Type B pancreatic cell (in vitro differentiated cells): ENCODE measurements around the gene SPRED2. TPM values are rescaled to one million over a fixed set of nuclear protein-coding genes. Genes with fewer than 3 reads are reported as not detected.

ENCODE experiments used
- DNase-seq: peaks from one replicate; pipeline ENCODE4 v3.0.0; 2021; ENCODE audit warnings: mixed read lengths; ENCODE audit not compliant: unreplicated experiment; ENCODE audit errors: extremely low spot score
- H3K27ac Mint-ChIP-seq: 2 replicates; pipeline ENCODE4 v1.8.0; 2021; ENCODE audit warnings: mild to moderate bottlenecking, mixed read lengths
- H3K27me3 Mint-ChIP-seq: 2 replicates; pipeline ENCODE4 v1.8.0; 2021; ENCODE audit warnings: mixed read lengths
- H3K36me3 Mint-ChIP-seq: 2 replicates; pipeline ENCODE4 v1.8.0; 2021; ENCODE audit warnings: mixed read lengths
- H3K4me1 Mint-ChIP-seq: one replicate; pipeline ENCODE4 v1.8.0; 2021; ENCODE audit warnings: mixed read lengths; ENCODE audit not compliant: unreplicated experiment
- H3K4me3 Mint-ChIP-seq: 2 replicates; pipeline ENCODE4 v1.8.0; 2021; ENCODE audit warnings: mild to moderate bottlenecking, mixed read lengths
- H3K9me3 Mint-ChIP-seq: 2 replicates; pipeline ENCODE4 v1.8.0; 2021; ENCODE audit warnings: mixed read lengths
- long read RNA-seq: library from polyadenylated mRNA; unstranded; transcript quantifications from one replicate; pipeline ENCODE4 v2.0.0, GENCODE V29; 2020
- total RNA-seq: library from RNA; stranded (reverse); gene quantifications from 2 replicates; pipeline ENCODE4 v1.2.1, GENCODE V29; 2021; ENCODE audit warnings: low replicate concordance
- TF ChIP-seq, protein P1 (sequence below): fragments of 200-600 bp; sonication (generic); conservative IDR thresholded peaks from 2 replicates; pipeline ENCODE4 v1.5.0; 2021; ENCODE audit warnings: antibody characterized with exemption, mild to moderate bottlenecking

Gene SPRED2, protein sequence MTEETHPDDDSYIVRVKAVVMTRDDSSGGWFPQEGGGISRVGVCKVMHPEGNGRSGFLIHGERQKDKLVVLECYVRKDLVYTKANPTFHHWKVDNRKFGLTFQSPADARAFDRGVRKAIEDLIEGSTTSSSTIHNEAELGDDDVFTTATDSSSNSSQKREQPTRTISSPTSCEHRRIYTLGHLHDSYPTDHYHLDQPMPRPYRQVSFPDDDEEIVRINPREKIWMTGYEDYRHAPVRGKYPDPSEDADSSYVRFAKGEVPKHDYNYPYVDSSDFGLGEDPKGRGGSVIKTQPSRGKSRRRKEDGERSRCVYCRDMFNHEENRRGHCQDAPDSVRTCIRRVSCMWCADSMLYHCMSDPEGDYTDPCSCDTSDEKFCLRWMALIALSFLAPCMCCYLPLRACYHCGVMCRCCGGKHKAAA
- total RNA-seq, result 38.9 and 43.0 TPM in 2 replicates
- long read RNA-seq, partial matches to known transcripts, result 2 of 16 reads
- long read RNA-seq, other reads (novel, unspliced or antisense), result 14 of 16 reads

DNA sequence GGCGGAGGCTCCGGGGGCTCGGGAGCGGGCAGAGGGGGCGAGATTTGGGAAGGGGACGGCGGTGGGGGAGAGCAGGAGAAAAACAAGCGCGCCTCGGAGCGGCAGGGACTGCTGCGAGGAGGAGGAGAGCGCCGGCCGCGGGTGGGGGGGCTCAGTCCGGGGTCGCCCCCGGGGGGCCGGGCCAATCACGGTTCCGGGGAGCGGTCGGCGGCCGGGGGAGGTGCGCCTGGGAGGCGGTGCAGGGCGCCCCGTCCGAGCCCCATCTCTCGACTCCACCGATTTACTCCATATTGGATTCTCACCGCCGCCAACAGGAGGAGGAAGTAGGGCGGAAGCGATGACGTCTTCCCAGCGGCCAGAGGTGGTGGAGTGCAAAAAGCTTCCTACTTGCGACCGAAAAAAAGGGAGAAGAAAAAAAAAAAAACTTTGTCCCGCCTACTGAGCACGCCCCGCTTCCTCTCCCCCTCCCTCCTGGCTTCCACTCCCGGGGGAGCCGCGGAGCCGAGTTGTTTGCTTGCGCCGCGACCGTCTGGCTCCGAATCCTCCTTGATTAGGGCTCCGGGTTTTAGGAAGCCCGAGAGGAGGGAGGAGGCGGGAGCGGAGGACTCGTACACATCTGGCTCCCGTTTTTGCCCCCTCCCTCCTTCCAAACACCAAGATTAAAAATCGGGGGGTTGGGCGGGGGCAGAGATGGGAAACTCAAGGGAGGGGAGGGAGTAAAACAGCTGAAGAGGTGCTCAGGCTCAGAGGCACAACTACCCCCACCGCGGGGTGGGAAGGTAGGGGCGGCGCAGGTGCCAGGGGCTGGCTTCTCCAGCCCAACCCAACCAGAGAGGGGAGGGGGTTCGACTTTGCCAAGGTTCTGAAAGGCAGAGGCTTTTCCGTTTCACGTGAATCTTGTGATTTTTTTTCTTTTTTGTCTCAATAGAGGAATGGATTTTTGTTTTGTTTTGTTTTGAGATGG is at the start of gene SPRED2:
TSS of gene SPRED2 (minus strand) at position 373 of the 964 bp plus-strand sequence. CDS start 612 bp downstream, outside the sequence.
- no peaks in the 10 kb centered on the region for H3K9me3 Mint-ChIP-seq
- DNase-seq, result peak; percentile 92
- peak within 1 kb of the TSS; percentile 94 for H3K27ac Mint-ChIP-seq
- no peaks in the 10 kb centered on the region for H3K36me3 Mint-ChIP-seq
- H3K4me1 Mint-ChIP-seq, result peaks cover 26% of the 10 kb centered on the region
- H3K27me3 Mint-ChIP-seq, result no peaks in the 10 kb centered on the region
- H3K4me3 Mint-ChIP-seq, result peak within 1 kb of the TSS; percentile 95
- TF ChIP-seq, protein P1, sequence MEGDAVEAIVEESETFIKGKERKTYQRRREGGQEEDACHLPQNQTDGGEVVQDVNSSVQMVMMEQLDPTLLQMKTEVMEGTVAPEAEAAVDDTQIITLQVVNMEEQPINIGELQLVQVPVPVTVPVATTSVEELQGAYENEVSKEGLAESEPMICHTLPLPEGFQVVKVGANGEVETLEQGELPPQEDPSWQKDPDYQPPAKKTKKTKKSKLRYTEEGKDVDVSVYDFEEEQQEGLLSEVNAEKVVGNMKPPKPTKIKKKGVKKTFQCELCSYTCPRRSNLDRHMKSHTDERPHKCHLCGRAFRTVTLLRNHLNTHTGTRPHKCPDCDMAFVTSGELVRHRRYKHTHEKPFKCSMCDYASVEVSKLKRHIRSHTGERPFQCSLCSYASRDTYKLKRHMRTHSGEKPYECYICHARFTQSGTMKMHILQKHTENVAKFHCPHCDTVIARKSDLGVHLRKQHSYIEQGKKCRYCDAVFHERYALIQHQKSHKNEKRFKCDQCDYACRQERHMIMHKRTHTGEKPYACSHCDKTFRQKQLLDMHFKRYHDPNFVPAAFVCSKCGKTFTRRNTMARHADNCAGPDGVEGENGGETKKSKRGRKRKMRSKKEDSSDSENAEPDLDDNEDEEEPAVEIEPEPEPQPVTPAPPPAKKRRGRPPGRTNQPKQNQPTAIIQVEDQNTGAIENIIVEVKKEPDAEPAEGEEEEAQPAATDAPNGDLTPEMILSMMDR, result peak; percentile 22

DNA sequence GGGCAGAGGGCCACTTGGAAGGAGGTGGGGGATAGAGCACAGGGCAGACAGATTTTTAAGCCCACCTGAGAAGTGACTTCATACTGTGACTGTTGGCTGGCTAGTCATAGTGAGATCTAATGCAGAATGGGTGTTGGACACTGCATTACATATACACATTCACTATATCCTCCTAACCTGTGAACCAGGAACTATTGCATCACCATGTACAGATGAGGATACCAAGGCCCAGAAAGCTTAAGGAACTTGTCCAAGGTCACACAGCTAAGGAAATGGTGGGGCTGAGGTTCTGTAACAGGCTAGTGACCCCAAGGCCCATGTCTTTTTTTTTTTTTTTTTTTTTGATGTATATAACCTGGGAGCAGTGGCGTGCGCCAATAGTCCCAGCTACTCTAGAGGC is 49.6 kb upstream of the SPRED2 start:
- DNase-seq, result no peak
- no peak overlapping the region for H3K4me3 Mint-ChIP-seq
- no peaks in the 10 kb centered on the region for H3K36me3 Mint-ChIP-seq
- H3K9me3 Mint-ChIP-seq, result no peaks in the 10 kb centered on the region
- no peaks in the 10 kb centered on the region for H3K27me3 Mint-ChIP-seq
- no peaks in the 10 kb centered on the region for H3K4me1 Mint-ChIP-seq
- TF ChIP-seq, protein P1, result no peak
- no peak overlapping the region for H3K27ac Mint-ChIP-seq

DNA sequence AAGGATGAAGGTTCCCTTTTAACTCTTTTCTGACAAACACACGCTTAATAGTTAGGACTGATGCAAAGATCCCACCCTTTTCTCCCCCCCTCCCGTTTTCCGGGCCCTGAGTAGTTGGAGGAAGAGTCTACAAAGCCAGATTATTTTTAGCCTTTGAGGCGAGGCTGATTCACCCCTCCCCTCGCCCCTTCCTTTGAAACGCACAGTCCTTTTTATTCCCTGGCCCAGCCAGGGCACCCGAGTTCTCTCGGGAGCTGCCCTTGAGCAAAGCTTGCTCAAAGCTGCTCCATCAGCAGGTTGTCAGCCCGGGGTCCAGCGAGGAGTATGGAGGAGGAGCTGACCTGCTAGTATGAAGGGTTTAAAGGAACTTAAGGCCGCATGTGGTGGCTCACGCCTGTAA is 47.1 kb upstream of the SPRED2 start:
- DNase-seq, result no peak
- no peaks in the 10 kb centered on the region for H3K4me1 Mint-ChIP-seq
- no peaks in the 10 kb centered on the region for H3K27me3 Mint-ChIP-seq
- no peak overlapping the region for H3K4me3 Mint-ChIP-seq
- H3K9me3 Mint-ChIP-seq, result peaks cover 5% of the 10 kb centered on the region
- no peak overlapping the region for H3K27ac Mint-ChIP-seq
- TF ChIP-seq, protein P1, result no peak
- H3K36me3 Mint-ChIP-seq, result no peaks in the 10 kb centered on the region

DNA sequence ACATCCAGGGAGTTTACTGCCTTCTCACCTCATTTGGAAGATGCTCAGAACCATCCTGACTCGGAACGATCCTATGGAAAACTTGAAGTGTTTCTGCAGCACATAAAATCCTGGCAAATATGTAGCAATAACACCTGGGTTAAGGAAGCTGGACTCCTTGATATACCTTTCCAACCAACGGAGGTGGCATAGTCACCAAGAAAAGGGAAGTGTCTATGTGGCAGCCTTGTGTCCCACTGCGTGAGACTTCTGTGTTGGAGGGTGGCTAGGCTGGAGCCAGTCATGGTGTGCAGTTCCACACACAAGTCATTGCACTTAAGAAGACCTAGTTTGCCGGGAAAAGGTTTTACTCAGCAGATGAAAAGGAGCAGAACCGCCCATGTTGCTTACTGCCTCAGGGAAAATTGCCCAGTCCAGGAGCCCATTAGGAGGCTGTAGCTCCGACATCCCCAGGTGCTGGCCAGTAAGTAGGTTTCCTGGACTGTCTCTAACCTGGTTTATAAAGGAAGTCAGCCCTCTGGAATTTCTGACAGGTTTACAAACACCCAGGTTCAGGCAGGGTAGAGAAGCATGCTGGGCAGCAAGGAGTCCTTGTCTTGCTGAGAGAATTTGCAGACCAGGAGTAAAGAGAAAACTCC is 46.2 kb upstream of the SPRED2 start:
- Mint-ChIP-seq H3K4me1 (no peaks in the 10 kb centered on the region), H3K4me3 (no peak overlapping the region), H3K27me3 (no peaks in the 10 kb centered on the region), H3K36me3 (no peaks in the 10 kb centered on the region), H3K27ac (no peak overlapping the region), H3K9me3 (peaks cover 7% of the 10 kb centered on the region)
- TF ChIP-seq, protein P1, result no peak
- DNase-seq, result no peak

DNA sequence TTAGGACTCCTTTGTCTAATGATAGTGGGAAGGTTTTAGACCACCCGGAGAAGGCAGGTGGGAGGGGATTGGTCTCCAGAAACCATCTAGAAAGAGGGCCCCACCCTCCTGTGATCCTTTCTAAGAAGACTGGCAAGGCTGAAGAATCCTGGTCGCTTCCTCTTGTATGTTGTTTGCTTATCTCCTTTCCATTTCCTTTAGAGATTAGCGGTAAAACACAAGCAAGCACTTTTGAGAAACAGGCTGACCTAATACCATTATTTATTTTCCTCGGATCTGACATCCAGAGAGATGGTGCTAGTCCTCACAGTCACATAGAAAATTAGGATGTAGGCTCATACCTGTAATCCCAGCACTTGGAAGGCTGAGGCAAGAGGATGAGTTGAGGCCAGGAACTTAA is 45.2 kb upstream of the SPRED2 start:
- Mint-ChIP-seq H3K4me1 (no peaks in the 10 kb centered on the region), H3K27me3 (no peaks in the 10 kb centered on the region), H3K27ac (no peak overlapping the region), H3K4me3 (no peak overlapping the region), H3K9me3 (peaks cover 7% of the 10 kb centered on the region), H3K36me3 (no peaks in the 10 kb centered on the region)
- TF ChIP-seq, protein P1, result no peak
- no peak for DNase-seq
